ENCODE data around the gene CCDC14. TPM values are rescaled to one million over a fixed set of nuclear protein-coding genes. Genes with fewer than 3 reads are reported as not detected.

Gene CCDC14
- total and polyA plus RNA-seq, 9 of the 15 experiments (the other 6 are each of a cell fraction or from before 2014, with no cell fraction given): 18.6 to 107 (median 57.3) TPM

DNA sequence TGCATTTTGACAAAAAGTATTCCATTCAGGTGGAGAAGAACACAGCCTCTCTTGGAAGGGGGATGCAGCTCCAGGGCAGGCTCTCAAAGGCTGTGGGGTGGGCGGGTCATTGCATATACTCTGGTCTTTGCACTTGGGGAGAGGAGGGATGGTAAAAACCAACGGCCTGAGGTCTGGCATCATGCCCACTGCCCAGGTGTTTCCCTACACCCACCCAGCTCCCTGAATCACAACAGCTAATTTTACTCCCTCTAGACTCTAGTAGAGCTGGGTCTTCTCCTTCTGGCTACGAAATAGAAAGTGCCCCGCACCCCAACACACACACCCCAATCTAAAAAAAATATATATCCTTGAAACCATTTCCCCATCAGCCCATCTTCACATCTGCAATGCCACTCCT, 77.9 kb downstream of the CCDC14 start (continued):
- TF ChIP-seq C11orf30 (IDR thresholded peaks at IDR 0.05; ENCODE audit: low read depth) (no peak), SMC3 (conservative IDR thresholded peaks at IDR 0.05; ENCODE audit: insufficient read depth, low read depth, low read length) (no peak), FOXM1 (IDR thresholded peaks at IDR 0.05; ENCODE audit: low read depth) (no peak), FOXM1 (CRISPR knock-in tag; IDR thresholded peaks at IDR 0.05; ENCODE audit: low read depth) (no peak), GATAD2A (IDR thresholded peaks at IDR 0.05) (no peak), GABPB1 (CRISPR knock-in tag; IDR thresholded peaks at IDR 0.05) (no peak)

DNA sequence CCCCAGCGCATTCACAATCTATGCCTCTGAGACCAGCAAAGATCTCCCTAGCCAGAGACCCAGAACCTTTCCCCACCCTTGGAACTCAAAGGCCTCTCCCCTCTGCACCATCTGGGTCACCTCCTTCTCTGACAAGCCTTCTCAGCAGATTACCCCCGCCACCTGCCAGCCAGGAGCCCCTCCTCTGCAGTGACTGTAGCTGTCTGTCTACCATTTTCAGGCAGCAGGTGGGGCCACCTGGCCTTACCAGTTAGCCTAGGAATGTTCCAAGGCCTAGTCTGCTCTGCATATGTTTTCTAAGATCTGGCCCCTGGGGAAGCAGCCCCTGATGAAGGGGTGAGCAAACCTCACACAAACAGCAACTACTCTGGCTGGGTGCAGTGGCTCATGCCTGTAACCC, 79.3 kb downstream of the CCDC14 start:
- FAIRE-seq (no peak), ATAC-seq (no peak), DNase-seq (ENCODE audit: extremely low read depth in 1 of 4, low spot score in 3 of 4) (no peak)
- Histone ChIP-seq H4K20me1 (replicated peaks; ENCODE audit: control insufficient read depth, insufficient read depth, low read length) (no peaks in the 10 kb centered on the region), H3K27ac (ENCODE audit: extremely low read depth, low read depth, low read length) (no peak overlapping the region), H3K4me3 (no peak overlapping the region), H3K27me3 (ENCODE audit: control insufficient read depth in 2 of 2, insufficient read depth in 2 of 2, low read length in 2 of 2) (no peaks in the 10 kb centered on the region; a peak in 1 of 5 replicates), H3K36me3 (ENCODE audit: control insufficient read depth, insufficient read depth, low read length) (no peaks in the 10 kb centered on the region), H2AFZ (ENCODE audit: low read depth, low read length) (no peak overlapping the region), H3K9me1 (ENCODE audit: control insufficient read depth, insufficient read depth, low read length) (no peaks in the 10 kb centered on the region), H3K9ac (ENCODE audit: insufficient read depth in 1 of 2, low read depth in 2 of 2, low read length in 2 of 2) (no peak overlapping the region), H3K4me1 (replicated peaks in 1 of 2; ENCODE audit: control insufficient read depth in 2 of 2, insufficient read depth in 2 of 2, low read length in 2 of 2) (peaks cover 0 to 11% of the 10 kb centered on the region in 2 experiments; a peak in 2 of 5 replicates), H3K9me3 (replicated peaks; ENCODE audit: control insufficient read depth, insufficient read depth, low read depth, low read length) (no peaks in the 10 kb centered on the region), H3K4me2 (ENCODE audit: insufficient read depth, low read length) (no peak overlapping the region), H3K79me2 (ENCODE audit: control insufficient read depth, insufficient read depth, low read length) (no peaks in the 10 kb centered on the region)
- CTCF ChIA-PET (ENCODE audit: low intra/inter-chr PET ratio): no interaction called here
- BruUV-seq (replicated peaks): no TSS peak
- TF ChIP-seq ZNF778 (CRISPR knock-in tag; IDR thresholded peaks at IDR 0.05) (no peak), SIRT6 (IDR thresholded peaks at IDR 0.05; ENCODE audit: low read depth, low read length) (no peak), HNRNPL (IDR thresholded peaks at IDR 0.05; ENCODE audit: low read depth, low read length) (no peak), STAT5A (IDR thresholded peaks at IDR 0.05; ENCODE audit: borderline replicate concordance, low read length) (no peak), CREBBP (IDR thresholded peaks at IDR 0.05; ENCODE audit: low read depth, low read length) (no peak), KLF13 (tag; IDR thresholded peaks at IDR 0.05; ENCODE audit: borderline replicate concordance, low read depth) (no peak), GTF2A2 (tag; IDR thresholded peaks at IDR 0.05) (no peak), LCOR (CRISPR knock-in tag; IDR thresholded peaks at IDR 0.05) (no peak), RBM25 (IDR thresholded peaks at IDR 0.05; ENCODE audit: low read depth, low read length, severe bottlenecking) (no peak), BRCA1 (IDR thresholded peaks at IDR 0.05) (no peak), BRCA1 (CRISPR knock-in tag; IDR thresholded peaks at IDR 0.05) (no peak), CLOCK (CRISPR knock-in tag; IDR thresholded peaks at IDR 0.05; ENCODE audit: borderline replicate concordance) (no peak), NCOA1 (IDR thresholded peaks at IDR 0.05; ENCODE audit: low read depth) (no peak), TARDBP (IDR thresholded peaks at IDR 0.05) (no peak), PHF21A (IDR thresholded peaks at IDR 0.05; ENCODE audit: borderline replicate concordance, low read depth) (no peak), ZBTB43 (CRISPR knock-in tag; IDR thresholded peaks at IDR 0.05) (no peak)
- in situ Hi-C loops (cut with MboI) (no loop called here), intact Hi-C loops (cut with micrococcal nuclease) (no loop called here)
- 0% methylated on average over 2 of the region's 2 CpGs for WGBS (ENCODE audit: insufficient coverage, low coverage, missing lambda C conversion rate)
- POLR2A ChIA-PET: no interaction called here
